ENCODE measurements around the gene CLEC4M.

GRCh38 chr19:7736148-7736547 is 26.9 kb upstream of the CLEC4M start:
- TF ChIP-seq CTCF (IDR thresholded peaks at IDR 0.05) (no peak), POLR2A (IDR thresholded peaks at IDR 0.05) (no peak)
